Nephron (organoid): ENCODE measurements around the gene APLP2.

Experiments
- H3K27ac Mint-ChIP-seq, 3 experiments: 2 replicates each; pipeline ENCODE4 v1.8.0; 2020; ENCODE audit warnings: mixed read lengths in 3 of 3, mild to moderate bottlenecking in 2 of 3, moderate library complexity in 1 of 3
- H3K27me3 Mint-ChIP-seq: 2 replicates; pipeline ENCODE4 v1.8.0; 2021; ENCODE audit warnings: low read depth, mild to moderate bottlenecking, moderate library complexity, mixed read lengths
- H3K36me3 Mint-ChIP-seq: 2 replicates; pipeline ENCODE4 v1.8.0; 2020; ENCODE audit warnings: low read depth, mixed read lengths
- H3K4me1 Mint-ChIP-seq: 2 replicates; pipeline ENCODE4 v1.8.0; 2020; ENCODE audit warnings: mixed read lengths
- H3K4me3 Mint-ChIP-seq, 3 experiments: 2 replicates each; pipeline ENCODE4 v1.8.0; 2020; ENCODE audit warnings: mild to moderate bottlenecking in 3 of 3, mixed read lengths in 3 of 3, moderate library complexity in 2 of 3
- H3K9me3 Mint-ChIP-seq: 2 replicates; pipeline ENCODE4 v1.8.0; 2020; ENCODE audit warnings: mixed read lengths
- TF ChIP-seq, protein P1 (sequence below), 3 experiments: fragments of 200-600 bp; sonication (generic); IDR thresholded peaks; one replicate each; pipeline ENCODE4 v1.5.0; 2021; ENCODE audit warnings: antibody characterized with exemption in 3 of 3; ENCODE audit not compliant: unreplicated experiment in 3 of 3

APLP2 gene

GRCh38 chr11:130115218-130115617, 45.5 kb downstream of the APLP2 start:
- Mint-ChIP-seq H3K36me3 (peaks cover 53% of the 10 kb centered on the region), H3K4me3 (no peak overlapping the region), H3K4me1 (no peaks in the 10 kb centered on the region), H3K27me3 (no peaks in the 10 kb centered on the region), H3K9me3 (no peaks in the 10 kb centered on the region), H3K27ac (no peak overlapping the region)
- TF ChIP-seq, protein P1, sequence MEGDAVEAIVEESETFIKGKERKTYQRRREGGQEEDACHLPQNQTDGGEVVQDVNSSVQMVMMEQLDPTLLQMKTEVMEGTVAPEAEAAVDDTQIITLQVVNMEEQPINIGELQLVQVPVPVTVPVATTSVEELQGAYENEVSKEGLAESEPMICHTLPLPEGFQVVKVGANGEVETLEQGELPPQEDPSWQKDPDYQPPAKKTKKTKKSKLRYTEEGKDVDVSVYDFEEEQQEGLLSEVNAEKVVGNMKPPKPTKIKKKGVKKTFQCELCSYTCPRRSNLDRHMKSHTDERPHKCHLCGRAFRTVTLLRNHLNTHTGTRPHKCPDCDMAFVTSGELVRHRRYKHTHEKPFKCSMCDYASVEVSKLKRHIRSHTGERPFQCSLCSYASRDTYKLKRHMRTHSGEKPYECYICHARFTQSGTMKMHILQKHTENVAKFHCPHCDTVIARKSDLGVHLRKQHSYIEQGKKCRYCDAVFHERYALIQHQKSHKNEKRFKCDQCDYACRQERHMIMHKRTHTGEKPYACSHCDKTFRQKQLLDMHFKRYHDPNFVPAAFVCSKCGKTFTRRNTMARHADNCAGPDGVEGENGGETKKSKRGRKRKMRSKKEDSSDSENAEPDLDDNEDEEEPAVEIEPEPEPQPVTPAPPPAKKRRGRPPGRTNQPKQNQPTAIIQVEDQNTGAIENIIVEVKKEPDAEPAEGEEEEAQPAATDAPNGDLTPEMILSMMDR (IDR thresholded peaks at IDR 0.05; ENCODE audit: unreplicated experiment in 3 of 3): no peak

GRCh38 chr11:130118165-130118564, 48.5 kb downstream of the APLP2 start:
- H3K36me3 Mint-ChIP-seq: peaks cover 53% of the 10 kb centered on the region

GRCh38 chr11:130118636-130119387, 49.1 kb downstream of the APLP2 start:
- peaks cover 58% of the 10 kb centered on the region for H3K36me3 Mint-ChIP-seq
- TF ChIP-seq, protein P1 (IDR thresholded peaks at IDR 0.05; ENCODE audit: unreplicated experiment in 3 of 3): no peak
- H3K4me3 Mint-ChIP-seq: no peak overlapping the region

More at GRCh38 chr11:130118165-130118564, 48.5 kb downstream of the APLP2 start:
- Mint-ChIP-seq H3K4me3 (no peak overlapping the region), H3K27ac (no peak overlapping the region), H3K4me1 (no peaks in the 10 kb centered on the region), H3K9me3 (no peaks in the 10 kb centered on the region), H3K27me3 (no peaks in the 10 kb centered on the region)
- TF ChIP-seq, protein P1 (IDR thresholded peaks at IDR 0.05; ENCODE audit: unreplicated experiment in 3 of 3): no peak

DNA sequence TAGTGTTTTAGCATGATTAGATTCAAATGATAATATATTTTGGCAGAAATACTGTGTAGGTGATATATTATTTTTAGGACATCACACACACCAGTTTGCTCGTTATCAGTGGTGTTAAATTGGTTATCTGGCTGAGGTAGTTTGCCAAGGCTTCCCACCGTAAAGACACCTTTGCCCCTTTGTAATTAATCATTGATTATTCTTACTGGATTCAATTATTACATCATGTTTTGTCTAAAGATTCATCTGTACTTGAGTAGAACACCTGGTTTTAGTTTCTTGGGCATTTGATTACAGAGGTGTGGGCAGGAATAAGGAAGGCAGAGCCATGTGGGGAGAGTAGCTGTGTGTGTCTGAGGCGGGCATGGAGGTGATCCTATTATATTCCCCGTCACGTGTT, 50.4 kb downstream of the APLP2 start:
- H3K4me1 Mint-ChIP-seq: peaks cover 13% of the 10 kb centered on the region
- no peak overlapping the region for H3K4me3 Mint-ChIP-seq
- H3K27ac Mint-ChIP-seq: peak overlapping the region in 1 of 3 experiments; percentile 40
- no peaks in the 10 kb centered on the region for H3K9me3 Mint-ChIP-seq
- TF ChIP-seq, protein P1 (IDR thresholded peaks at IDR 0.05; ENCODE audit: unreplicated experiment in 3 of 3): no peak
- peaks cover 58% of the 10 kb centered on the region for H3K36me3 Mint-ChIP-seq
- H3K27me3 Mint-ChIP-seq: no peaks in the 10 kb centered on the region

More at GRCh38 chr11:130118636-130119387, 49.1 kb downstream of the APLP2 start:
- Mint-ChIP-seq H3K27ac (no peak overlapping the region), H3K27me3 (no peaks in the 10 kb centered on the region), H3K9me3 (no peaks in the 10 kb centered on the region), H3K4me1 (peaks cover 3% of the 10 kb centered on the region)

- TF ChIP-seq, protein P1 (IDR thresholded peaks at IDR 0.05; ENCODE audit: unreplicated experiment in 3 of 3): no peak
- Mint-ChIP-seq H3K9me3 (no peaks in the 10 kb centered on the region), H3K36me3 (peaks cover 59% of the 10 kb centered on the region), H3K4me3 (no peak overlapping the region), H3K27me3 (no peaks in the 10 kb centered on the region), H3K4me1 (peaks cover 13% of the 10 kb centered on the region), H3K27ac (no peak overlapping the region)
These were observed 51.8 kb downstream of the APLP2 start for GRCh38 chr11:130121445-130121978.
